K562 (cell line): Measurements from ENCODE around the gene KAZN. TPM values are rescaled to one million over a fixed set of nuclear protein-coding genes. Genes with fewer than 3 reads are reported as not detected.

ENCODE experiments used
- ATAC-seq: fragments of 200-7000 bp; cut with Tn5 transposase; 3 replicates; pipeline ENCODE4 v1.9.1; 2020; ENCODE audit warnings: moderate library complexity
- BruUV-seq: library from RNA; stranded (reverse); fragments of 400-500 nt; replicated peaks from 2 replicates; lab custom pipeline; 2021; lab: Mats Ljungman, UMichigan
- CTCF ChIA-PET: fragments of 300-600 bp; formaldehyde crosslinking; extraction: SDS; loops from one replicate; lab custom pipeline; 2021; ENCODE audit warnings: low intra/inter-chr PET ratio; lab: Yijun Ruan, JAX
- POLR2A ChIA-PET: fragments of 300-600, 350-650 bp; sonication (Branson Sonifier 250); formaldehyde crosslinking; extraction: SDS; loops from one replicate; lab custom pipeline; 2021; ENCODE audit warnings: antibody characterized with exemption, inconsistent platforms; lab: Yijun Ruan, JAX
- DNase-seq, 4 experiments: peaks; one replicate each; pipeline versions ENCODE4 v3.0.0 to v3.0.0-alpha.2; 2011 to 2018; ENCODE audit warnings: low spot score in 3 of 4, mixed read lengths in 3 of 4; ENCODE audit errors: extremely low read depth in 1 of 4
- FAIRE-seq: peaks from 2 replicates; lab custom pipeline; 2011; peaks lifted over from hg19 to GRCh38; lab: Jason Lieb, UNC
- H2AFZ ChIP-seq: 2 replicates; pipeline ENCODE4 v1.6.0; 2011; ENCODE audit warnings: low read depth, low read length, control low read depth, inconsistent platforms
- H3K27ac ChIP-seq: fragments of 200-600 bp; 3 replicates; pipeline ENCODE4 v1.8.0; 2011; ENCODE audit warnings: low read depth, mild to moderate bottlenecking, control low read depth, inconsistent platforms, low read length, moderate library complexity, mixed read lengths; ENCODE audit errors: extremely low read depth
- H3K27me3 ChIP-seq, 2 experiments: fragments of 300-600 bp in 1 of 2; 2 replicates in 1 of 2; 3 replicates in 1 of 2; pipeline versions ENCODE4 v1.6.0 to v1.8.0; 2011; ENCODE audit warnings: inconsistent platforms in 2 of 2, low read length in 2 of 2, mild to moderate bottlenecking in 1 of 2, mixed read lengths in 1 of 2, moderate library complexity in 1 of 2; ENCODE audit not compliant: control insufficient read depth in 2 of 2, insufficient read depth in 2 of 2
- H3K36me3 ChIP-seq: fragments of 300-600 bp; 3 replicates; pipeline ENCODE4 v1.8.0; 2011; ENCODE audit warnings: mild to moderate bottlenecking, low read length, inconsistent platforms; ENCODE audit not compliant: control insufficient read depth, insufficient read depth
- H3K4me1 ChIP-seq, 2 experiments: fragments of 200-600 bp in 1 of 2; replicated peaks in 1 of 2; 2 replicates in 1 of 2; 3 replicates in 1 of 2; pipeline versions ENCODE4 v1.5.1 to v1.8.0; 2011; ENCODE audit warnings: inconsistent platforms in 2 of 2, low read length in 2 of 2, mild to moderate bottlenecking in 1 of 2, mixed read lengths in 1 of 2, moderate library complexity in 1 of 2; ENCODE audit not compliant: control insufficient read depth in 2 of 2, insufficient read depth in 2 of 2
- H3K4me2 ChIP-seq: 2 replicates; pipeline ENCODE4 v1.6.1; 2011; ENCODE audit warnings: low read length, control low read depth, inconsistent platforms, mixed read lengths; ENCODE audit not compliant: insufficient read depth
- H3K4me3 ChIP-seq: fragments of 200-600 bp; sonication (generic), shearing (Covaris generic); 2 replicates; pipeline ENCODE4 v1.5.1; 2016; ENCODE audit warnings: control low read depth, inconsistent platforms
- H3K79me2 ChIP-seq: fragments of 200-600 bp; 3 replicates; pipeline ENCODE4 v1.8.0; 2011; ENCODE audit warnings: low read length, inconsistent platforms; ENCODE audit not compliant: control insufficient read depth, insufficient read depth
- H3K9ac ChIP-seq, 2 experiments: 2 replicates each; pipeline versions ENCODE4 v1.6.0 to v1.6.1; 2011; ENCODE audit warnings: low read depth in 2 of 2, low read length in 2 of 2, control low read depth in 1 of 2, inconsistent platforms in 1 of 2, mild to moderate bottlenecking in 1 of 2, mixed read lengths in 1 of 2; ENCODE audit not compliant: insufficient read depth in 1 of 2
- H3K9me1 ChIP-seq: one replicate; pipeline ENCODE4 v1.6.0; 2011; ENCODE audit warnings: inconsistent platforms, mild to moderate bottlenecking, low read length, moderate library complexity; ENCODE audit not compliant: control insufficient read depth, insufficient read depth
- H3K9me3 ChIP-seq: replicated peaks from 2 replicates; pipeline ENCODE4 v1.5.1; 2011; ENCODE audit warnings: low read depth, low read length, inconsistent platforms; ENCODE audit not compliant: control insufficient read depth, insufficient read depth
- H4K20me1 ChIP-seq: replicated peaks from 2 replicates; pipeline ENCODE4 v1.6.1; 2011; ENCODE audit warnings: low read length, inconsistent platforms, mixed read lengths; ENCODE audit not compliant: control insufficient read depth, insufficient read depth
- BACH1 ChIP-seq: fragments of 200-800 bp; sonication (Bioruptor generic); IDR thresholded peaks from 2 replicates; pipeline ENCODE4 v1.6.1; 2016; ENCODE audit warnings: missing genetic modification characterization, missing compliant biosample characterization
- BCOR ChIP-seq: fragments of 450-650 bp; IDR thresholded peaks from 2 replicates; pipeline ENCODE4 v1.6.1; 2016
- CTCF ChIP-seq, 3 experiments: IDR thresholded peaks in 2 of 3; conservative IDR thresholded peaks in 1 of 3; 2 replicates each; pipeline ENCODE4 v1.5.1; 2011 to 2012; ENCODE audit warnings: low read length in 3 of 3, mild to moderate bottlenecking in 3 of 3, control low read depth in 2 of 3, improper control_type of control experiment in 1 of 3, inconsistent platforms in 1 of 3, low read depth in 1 of 3, mixed read lengths in 1 of 3, moderate library complexity in 1 of 3; ENCODE audit not compliant: insufficient read depth in 2 of 3
- ETV5 ChIP-seq: sonication (generic); formaldehyde crosslinking; IDR thresholded peaks from 2 replicates; pipeline ENCODE4 v1.4.0; 2020; ENCODE audit warnings: low read depth, mild to moderate bottlenecking, missing genetic modification reagents
- HBP1 ChIP-seq: fragments of 450-650 bp; formaldehyde crosslinking; IDR thresholded peaks from 2 replicates; pipeline ENCODE4 v1.4.0; 2022; ENCODE audit warnings: missing genetic modification characterization
- HDGF ChIP-seq: fragments of 450-650 bp; IDR thresholded peaks from 2 replicates; pipeline ENCODE4 v1.6.1; 2016
- HLTF ChIP-seq: fragments of 450-650 bp; IDR thresholded peaks from 2 replicates; pipeline ENCODE4 v1.6.1; 2016
- ILF3 ChIP-seq: fragments of 450-650 bp; IDR thresholded peaks from 2 replicates; pipeline ENCODE4 v1.6.1; 2018; ENCODE audit warnings: antibody characterized with exemption, mild to moderate bottlenecking, moderate library complexity, borderline replicate concordance
- MAFK ChIP-seq: IDR thresholded peaks from 2 replicates; pipeline ENCODE4 v1.6.1; 2011; ENCODE audit warnings: low read length, improper control_type of control experiment
- MXD1 ChIP-seq: fragments of 250-450 bp; sonication (Bioruptor Pico); IDR thresholded peaks from 2 replicates; pipeline ENCODE4 v1.8.0; 2021; ENCODE audit warnings: borderline replicate concordance, mild to moderate bottlenecking, moderate library complexity; ENCODE audit not compliant: poor library complexity, severe bottlenecking
- POLR2AphosphoS2 ChIP-seq: IDR thresholded peaks from 2 replicates; pipeline ENCODE4 v1.6.1; 2012; ENCODE audit warnings: low read length, improper control_type of control experiment
- SMARCA5 ChIP-seq: fragments of 450-650 bp; IDR thresholded peaks from 2 replicates; pipeline ENCODE4 v1.6.1; 2016
- TOE1 ChIP-seq, 2 experiments: fragments of 450-650 bp in 1 of 2; sonication (generic) in 1 of 2; formaldehyde crosslinking in 1 of 2; IDR thresholded peaks; 2 replicates each; pipeline versions ENCODE4 v1.7.1 to v1.8.0; 2016 to 2022; ENCODE audit warnings: borderline replicate concordance in 2 of 2, mild to moderate bottlenecking in 2 of 2, antibody characterized with exemption in 1 of 2, inconsistent platforms in 1 of 2, low read depth in 1 of 2, missing genetic modification reagents in 1 of 2, moderate library complexity in 1 of 2
- ZC3H11A ChIP-seq: IDR thresholded peaks from 2 replicates; pipeline ENCODE4 v1.6.1; 2012; ENCODE audit warnings: low read depth, low read length, improper control_type of control experiment
- ZNF197 ChIP-seq: fragments of 200-800 bp; sonication (Bioruptor generic); IDR thresholded peaks from 2 replicates; pipeline ENCODE4 v1.6.1; 2016; ENCODE audit warnings: low read depth, missing genetic modification characterization, missing compliant biosample characterization
- ZNF512 ChIP-seq: IDR thresholded peaks from 2 replicates; pipeline ENCODE4 v1.6.1; 2016; ENCODE audit warnings: missing genetic modification characterization, missing compliant biosample characterization
- ZNF717 ChIP-seq: fragments of 250-450 bp; sonication (Bioruptor Pico); IDR thresholded peaks from 2 replicates; pipeline ENCODE4 v1.5.0; 2021
- WGBS: fragments of 100-300 bp; shearing (Covaris generic); methylation state at CpG from one replicate; pipeline ENCODE4 v1.1.6; 2016; ENCODE audit warnings: low coverage, mixed read lengths; ENCODE audit not compliant: insufficient coverage; ENCODE audit errors: missing lambda C conversion rate; 5-methylcytosine and 5-hydroxymethylcytosine counted together
- in situ Hi-C: fragments of 300-500 bp; cut with MboI; formaldehyde crosslinking; loops from 4 replicates; pipeline ENCODE4 v1.15.0; 2018; ENCODE audit warnings: inconsistent platforms, mixed read lengths
- intact Hi-C: fragments of 100-400 bp; cut with micrococcal nuclease; formaldehyde crosslinking; loops from 2 replicates; pipeline ENCODE4 v1.14.2; 2022
- polyA plus RNA-seq, 8 experiments: library from polyadenylated mRNA; depleted of rRNA in 4 of 8; stranded (reverse) in 5 of 8; unstranded in 3 of 8; fragments of >200 nt; fragmentation: Nextera tagmentation in 2 of 8; fragmentation: Illumina TruSeq in 1 of 8; extraction: Ambion mirVana in 2 of 8; extraction: Trizol in 1 of 8; gene quantifications; 2 replicates each; pipeline versions ENCODE4 v1.2.1 to v1.2.3, GENCODE V29; 2011 to 2014; ENCODE audit warnings: inconsistent platforms in 1 of 8, missing spikeins in 1 of 8
- total RNA-seq, 7 experiments: library from RNA; depleted of rRNA in 6 of 7; stranded (reverse); fragments of >200 nt in 6 of 7; fragmentation: Illumina TruSeq in 2 of 7; extraction: Trizol in 2 of 7; gene quantifications; 2 replicates each; pipeline versions ENCODE4 v1.2.1 to v1.2.3, GENCODE V29; 2011 to 2021; ENCODE audit warnings: low replicate concordance in 1 of 7

Gene KAZN
- total and polyA plus RNA-seq, 9 of the 15 experiments (the other 6 are each of a cell fraction or from before 2014, with no cell fraction given): 2.1 to 21.6 (median 5.4) TPM

- no peak overlapping the region for H2AFZ ChIP-seq
- no peaks in the 10 kb centered on the region for H3K27me3 ChIP-seq
- H3K27ac ChIP-seq: no peak overlapping the region
- 80% methylated on average over 12 of the region's 12 CpGs for WGBS
- H3K4me1 ChIP-seq: peaks cover 7 to 21% of the 10 kb centered on the region in 2 experiments; a peak in 3 of 5 replicates
- 0 out of 3 replicates have a peak, but pooled peaks have one; percentile 19 for ATAC-seq
- H3K4me3 ChIP-seq: no peak overlapping the region
- POLR2A ChIA-PET: interaction anchor here (0.7 to 2.8 kb wide), 2 partner anchors 11 to 24 kb away, joined by 3 to 9 read pairs; no protein-coding TSS in a partner anchor
- peaks cover 16% of the 10 kb centered on the region for H4K20me1 ChIP-seq
- BruUV-seq: no TSS peak
- H3K9me3 ChIP-seq: no peaks in the 10 kb centered on the region
- CTCF ChIA-PET: no interaction called here
- in situ Hi-C loops (no loop called here), intact Hi-C loops (loop anchor here (5.0 kb wide), 1 partner anchor 258 kb away; no protein-coding TSS in a partner anchor)
- DNase-seq: no peak
- no peak overlapping the region for H3K4me2 ChIP-seq
- peak; percentile 15 for FAIRE-seq
- peaks cover 5% of the 10 kb centered on the region for H3K9me1 ChIP-seq
- H3K36me3 ChIP-seq: peaks cover 43% of the 10 kb centered on the region
- H3K79me2 ChIP-seq: peaks cover 11% of the 10 kb centered on the region
- H3K9ac ChIP-seq: no peak overlapping the region
- TF ChIP-seq TOE1 (IDR thresholded peaks at IDR 0.05; ENCODE audit: borderline replicate concordance) (no peak), TOE1 (CRISPR knock-in tag; IDR thresholded peaks at IDR 0.05; ENCODE audit: borderline replicate concordance, low read depth) (no peak), MXD1 (CRISPR knock-in tag) (no peak), ILF3 (no peak), ZNF512 (no peak), BACH1 (tag) (no peak), POLR2AphosphoS2 (no peak; the same call in 1 of the 2 replicates), MAFK (no peak), ETV5 (CRISPR knock-in tag) (no peak), ZNF197 (no peak), BCOR (peak; percentile 58; the same call in 1 of the 2 replicates), CTCF (IDR thresholded peaks at IDR 0.05 in 2 of 3, conservative IDR thresholded peaks at IDR 0.05 in 1 of 3; ENCODE audit: insufficient read depth in 2 of 3, low read depth in 1 of 3, low read length in 3 of 3) (peak; percentile 25 to 51 (median 28); a peak in 5 of 6 replicates), ZC3H11A (no peak), HDGF (no peak), SMARCA5 (0 out of 2 replicates have a peak, but pooled peaks have one; percentile 37), HBP1 (no peak), ZNF717 (CRISPR knock-in tag) (no peak), HLTF (no peak)
These were observed 171.2 kb downstream of the KAZN start for GRCh38 chr1:14769486-14770274.
